Left ventricle myocardium inferior (tissue), 1 donor: Measurements from ENCODE around the gene HAVCR1. TPM values are rescaled to one million over a fixed set of nuclear protein-coding genes. Genes with fewer than 3 reads are reported as not detected.

Source experiments
- DNase-seq: peaks from one replicate; pipeline ENCODE4 v3.0.0-alpha.2; 2020
- H3K27ac ChIP-seq: fragments of 200-600 bp; replicated peaks from 2 replicates; pipeline ENCODE4 v1.8.0; 2021
- H3K27me3 ChIP-seq: fragments of 200-600 bp; 2 replicates; pipeline ENCODE4 v1.8.0; 2021; ENCODE audit warnings: low read depth
- H3K36me3 ChIP-seq: fragments of 200-600 bp; 2 replicates; pipeline ENCODE4 v1.8.0; 2021
- H3K4me1 ChIP-seq: fragments of 200-600 bp; 2 replicates; pipeline ENCODE4 v1.8.0; 2021
- H3K4me3 ChIP-seq: fragments of 200-600 bp; 2 replicates; pipeline ENCODE4 v1.8.0; 2021; ENCODE audit warnings: mild to moderate bottlenecking, moderate library complexity
- H3K9me3 ChIP-seq: fragments of 200-600 bp; replicated peaks from 2 replicates; pipeline ENCODE4 v1.8.0; 2021
- intact Hi-C: fragments of 100-400 bp; cut with micrococcal nuclease; formaldehyde crosslinking; loops from one replicate; pipeline ENCODE4 v1.11.0; 2022
- total RNA-seq: library from RNA; stranded (reverse); fragmentation: NEBNext Ultra II Directional; extraction: Animal tissue kit (Norgen Biotek cat#: 25700); gene quantifications from one replicate; pipeline ENCODE4 v1.2.1, GENCODE V29; 2021
- TF ChIP-seq, protein P1 (sequence below): fragments of 200-600 bp; IDR thresholded peaks from 2 replicates; pipeline ENCODE4 v1.8.0; 2021; ENCODE audit warnings: antibody characterized with exemption, mild to moderate bottlenecking, borderline replicate concordance
- donor health status: DM: no; HTN: yes; CAD: no; lungs with severe emphysema.

The HAVCR1 gene
- total RNA-seq, 1 donor from 2014 or later = not detected

DNA sequence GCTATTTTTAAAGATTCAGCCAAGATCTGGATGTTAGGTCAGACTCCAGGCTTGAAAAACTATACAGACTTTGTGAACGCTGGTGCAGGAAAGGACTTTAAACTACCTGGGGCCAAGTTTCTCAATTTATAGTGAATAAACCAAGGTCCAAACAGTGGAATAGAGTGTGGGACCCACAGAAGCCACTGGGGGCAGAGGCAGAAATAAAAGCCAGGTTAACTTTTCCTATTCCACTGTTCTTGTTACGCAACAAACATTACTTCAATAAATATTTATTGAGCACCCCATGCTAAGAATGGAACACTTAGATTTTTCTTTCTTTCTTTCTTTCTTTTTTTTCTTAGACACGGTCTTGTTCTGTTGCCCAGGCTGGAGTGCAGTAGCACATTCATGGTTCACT, 11.0 kb upstream of the HAVCR1 start:
- Histone ChIP-seq H3K36me3 (no peaks in the 10 kb centered on the region), H3K4me1 (no peaks in the 10 kb centered on the region), H3K4me3 (no peak overlapping the region), H3K27ac (no peak overlapping the region), H3K9me3 (no peaks in the 10 kb centered on the region), H3K27me3 (no peaks in the 10 kb centered on the region)
- TF ChIP-seq, protein P1, sequence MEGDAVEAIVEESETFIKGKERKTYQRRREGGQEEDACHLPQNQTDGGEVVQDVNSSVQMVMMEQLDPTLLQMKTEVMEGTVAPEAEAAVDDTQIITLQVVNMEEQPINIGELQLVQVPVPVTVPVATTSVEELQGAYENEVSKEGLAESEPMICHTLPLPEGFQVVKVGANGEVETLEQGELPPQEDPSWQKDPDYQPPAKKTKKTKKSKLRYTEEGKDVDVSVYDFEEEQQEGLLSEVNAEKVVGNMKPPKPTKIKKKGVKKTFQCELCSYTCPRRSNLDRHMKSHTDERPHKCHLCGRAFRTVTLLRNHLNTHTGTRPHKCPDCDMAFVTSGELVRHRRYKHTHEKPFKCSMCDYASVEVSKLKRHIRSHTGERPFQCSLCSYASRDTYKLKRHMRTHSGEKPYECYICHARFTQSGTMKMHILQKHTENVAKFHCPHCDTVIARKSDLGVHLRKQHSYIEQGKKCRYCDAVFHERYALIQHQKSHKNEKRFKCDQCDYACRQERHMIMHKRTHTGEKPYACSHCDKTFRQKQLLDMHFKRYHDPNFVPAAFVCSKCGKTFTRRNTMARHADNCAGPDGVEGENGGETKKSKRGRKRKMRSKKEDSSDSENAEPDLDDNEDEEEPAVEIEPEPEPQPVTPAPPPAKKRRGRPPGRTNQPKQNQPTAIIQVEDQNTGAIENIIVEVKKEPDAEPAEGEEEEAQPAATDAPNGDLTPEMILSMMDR = no peak
- intact Hi-C loops = no loop called here
- no peak for DNase-seq

DNA sequence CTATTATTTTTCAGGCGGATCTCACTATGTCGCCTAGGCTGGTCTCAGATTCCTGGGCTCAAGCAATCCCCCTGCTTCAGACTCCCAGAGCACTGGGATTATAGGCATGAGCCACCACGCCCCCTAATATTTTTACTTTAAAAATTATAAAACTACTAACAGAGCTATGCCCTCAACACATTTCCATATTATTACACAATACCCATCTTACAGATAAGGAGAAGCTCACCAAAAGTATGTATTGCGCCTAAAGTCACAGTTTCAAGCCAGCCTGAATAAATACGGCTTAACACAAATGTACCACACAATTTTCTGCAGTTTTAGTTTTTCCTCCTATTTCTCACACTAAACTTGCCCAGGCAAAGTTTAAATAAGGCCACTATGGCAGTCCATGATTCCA, 9.9 kb upstream of the HAVCR1 start:
- TF ChIP-seq, protein P1 = no peak
- intact Hi-C loops = no loop called here

DNA sequence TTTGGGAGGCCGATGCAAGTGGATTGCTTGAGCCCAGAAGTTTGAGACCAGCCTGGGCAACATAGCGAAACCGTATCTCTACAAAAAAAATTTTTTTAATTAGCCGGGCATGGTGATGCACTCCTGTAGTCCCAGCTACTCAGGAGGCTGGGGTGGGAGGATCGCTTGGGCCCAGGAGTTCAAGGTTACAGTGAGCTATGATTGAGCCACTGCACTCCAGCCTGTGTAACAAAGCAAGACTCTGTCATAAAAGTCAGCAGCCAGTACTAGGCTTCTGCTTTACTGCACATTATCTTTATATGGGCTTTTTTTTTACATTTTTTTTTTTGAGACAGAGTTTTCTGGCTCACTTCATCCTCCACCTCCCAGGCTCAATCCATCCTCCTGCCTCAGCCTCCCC, 9.4 kb upstream of the HAVCR1 start:
- no peak overlapping the region for H3K27ac ChIP-seq
- TF ChIP-seq, protein P1 = no peak
- H3K9me3 ChIP-seq = no peaks in the 10 kb centered on the region
- H3K36me3 ChIP-seq = no peaks in the 10 kb centered on the region
- no peaks in the 10 kb centered on the region for H3K27me3 ChIP-seq
- no peak overlapping the region for H3K4me3 ChIP-seq
- H3K4me1 ChIP-seq = no peaks in the 10 kb centered on the region
- intact Hi-C loops = no loop called here
- no peak for DNase-seq

More for the DNA sequence above, 9.9 kb upstream of the HAVCR1 start:
- H3K27ac ChIP-seq = no peak overlapping the region
- no peak overlapping the region for H3K4me3 ChIP-seq
- no peaks in the 10 kb centered on the region for H3K4me1 ChIP-seq
- H3K36me3 ChIP-seq = no peaks in the 10 kb centered on the region
- no peaks in the 10 kb centered on the region for H3K27me3 ChIP-seq
- DNase-seq = no peak
- no peaks in the 10 kb centered on the region for H3K9me3 ChIP-seq

- no peak overlapping the region for H3K27ac ChIP-seq
- no peaks in the 10 kb centered on the region for H3K36me3 ChIP-seq
- no peak for DNase-seq
- H3K4me1 ChIP-seq = no peaks in the 10 kb centered on the region
- intact Hi-C loops = no loop called here
- H3K9me3 ChIP-seq = no peaks in the 10 kb centered on the region
- TF ChIP-seq, protein P1 = no peak
- no peak overlapping the region for H3K4me3 ChIP-seq
- no peaks in the 10 kb centered on the region for H3K27me3 ChIP-seq
These were observed 8.1 kb upstream of the HAVCR1 start for GRCh38 chr5:157067005-157067404.

DNA sequence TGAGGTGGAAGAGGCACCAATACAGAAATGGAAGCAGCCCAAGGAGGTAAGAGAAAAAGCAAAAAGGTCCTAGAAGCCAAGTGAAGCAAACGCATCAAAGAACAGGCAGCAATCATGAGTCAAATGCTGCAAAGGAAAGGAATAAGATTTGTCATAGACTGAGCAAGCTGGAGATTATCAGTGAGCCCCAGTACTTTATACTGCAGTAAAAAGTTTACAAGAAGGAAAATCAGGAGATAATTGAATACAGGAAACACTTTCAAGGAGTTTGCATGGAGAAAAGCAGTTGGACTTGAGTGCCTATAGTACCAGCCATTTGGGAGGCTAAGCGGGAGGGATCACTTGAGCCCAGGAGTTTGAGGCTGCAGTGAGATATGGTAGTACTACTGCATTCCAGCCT, 7.2 kb upstream of the HAVCR1 start:
- Histone ChIP-seq H3K4me1 (no peaks in the 10 kb centered on the region), H3K27me3 (no peaks in the 10 kb centered on the region), H3K4me3 (no peak overlapping the region), H3K36me3 (no peaks in the 10 kb centered on the region), H3K27ac (no peak overlapping the region), H3K9me3 (no peaks in the 10 kb centered on the region)
- TF ChIP-seq, protein P1 = no peak
- intact Hi-C loops = no loop called here
- no peak for DNase-seq
